IMR-90 (cell line): ENCODE data around the gene DYNLT2. TPM values are rescaled to one million over a fixed set of nuclear protein-coding genes. Genes with fewer than 3 reads are reported as not detected.

ENCODE experiments used
- ATAC-seq: fragments of 200-7000 bp; cut with Tn5 transposase; 2 replicates; pipeline ENCODE4 v1.9.1; 2020; ENCODE audit warnings: low read depth, mild to moderate bottlenecking, moderate library complexity
- BruUV-seq: library from RNA; stranded (reverse); fragments of 400-500 nt; replicated peaks from 2 replicates; lab custom pipeline; 2021; lab: Mats Ljungman, UMichigan
- CTCF ChIA-PET: fragments of 300-600 bp; formaldehyde crosslinking; extraction: SDS; loops from one replicate; lab custom pipeline; 2021; ENCODE audit warnings: antibody characterized with exemption; lab: Yijun Ruan, JAX
- POLR2A ChIA-PET: fragments of 300-600 bp; sonication (Branson Sonifier 250); formaldehyde crosslinking; loops from one replicate; lab custom pipeline; 2022; ENCODE audit warnings: antibody characterized with exemption; ENCODE audit not compliant: unreplicated experiment; lab: Charles Lee
- DNase-seq: peaks from one replicate; pipeline ENCODE4 v3.0.0; 2013
- H2AFZ ChIP-seq: replicated peaks from 2 replicates; pipeline ENCODE3; 2013; ENCODE audit warnings: low read length, mild to moderate bottlenecking; ENCODE audit not compliant: poor library complexity
- H2AK5ac ChIP-seq: 2 replicates; pipeline ENCODE4 v1.6.1; 2013; ENCODE audit warnings: low read depth, low read length, inconsistent platforms
- H2AK9ac ChIP-seq: replicated peaks from 2 replicates; pipeline ENCODE3; 2013; ENCODE audit warnings: mild to moderate bottlenecking, low read depth, low read length, moderate library complexity; ENCODE audit not compliant: poor library complexity
- H2BK120ac ChIP-seq: 2 replicates; pipeline ENCODE4 v1.6.1; 2013; ENCODE audit warnings: low read depth, low read length, inconsistent platforms
- H2BK15ac ChIP-seq: 3 replicates; pipeline ENCODE4 v1.6.1; 2013; ENCODE audit warnings: low read depth, low read length, inconsistent platforms
- H2BK20ac ChIP-seq: 2 replicates; pipeline ENCODE4 v1.6.1; 2013; ENCODE audit warnings: low read depth, mild to moderate bottlenecking, inconsistent platforms, low read length, moderate library complexity
- H2BK5ac ChIP-seq: 2 replicates; pipeline ENCODE4 v1.6.1; 2013; ENCODE audit warnings: mild to moderate bottlenecking, low read depth, low read length, inconsistent platforms; ENCODE audit not compliant: poor library complexity, severe bottlenecking
- H3K14ac ChIP-seq: replicated peaks from 2 replicates; pipeline ENCODE4 v1.6.1; 2013; ENCODE audit warnings: low read depth, low read length, inconsistent platforms
- H3K18ac ChIP-seq: 2 replicates; pipeline ENCODE4 v1.6.1; 2013; ENCODE audit warnings: low read depth, low read length, control low read depth
- H3K23ac ChIP-seq: 2 replicates; pipeline ENCODE4 v1.6.1; 2013; ENCODE audit warnings: low read depth, low read length, inconsistent platforms
- H3K27ac ChIP-seq: 2 replicates; pipeline ENCODE4 v1.5.1; 2013; ENCODE audit warnings: mild to moderate bottlenecking, control low read depth, low read length; ENCODE audit not compliant: insufficient read depth
- H3K27me3 ChIP-seq: 2 replicates; pipeline ENCODE4 v1.6.1; 2013; ENCODE audit warnings: low read length; ENCODE audit not compliant: control insufficient read depth, insufficient read depth
- H3K36me3 ChIP-seq: 2 replicates; pipeline ENCODE4 v1.6.1; 2013; ENCODE audit warnings: low read length, mixed read lengths; ENCODE audit not compliant: control insufficient read depth, insufficient read depth
- H3K4ac ChIP-seq: 2 replicates; pipeline ENCODE4 v1.6.1; 2013; ENCODE audit warnings: low read depth, low read length, inconsistent platforms
- H3K4me1 ChIP-seq: 2 replicates; pipeline ENCODE4 v1.6.1; 2013; ENCODE audit warnings: low read length, mixed read lengths; ENCODE audit not compliant: control insufficient read depth, insufficient read depth
- H3K4me2 ChIP-seq: 2 replicates; pipeline ENCODE4 v1.6.1; 2013; ENCODE audit warnings: low read depth, mild to moderate bottlenecking, control low read depth, low read length, moderate library complexity
- H3K4me3 ChIP-seq: 2 replicates; pipeline ENCODE4 v1.5.1; 2013; ENCODE audit warnings: low read depth, mild to moderate bottlenecking, control low read depth, low read length, moderate library complexity; ENCODE audit not compliant: insufficient read depth
- H3K56ac ChIP-seq: 2 replicates; pipeline ENCODE4 v1.6.1; 2013; ENCODE audit warnings: low read length, inconsistent platforms; ENCODE audit not compliant: insufficient read depth; ENCODE audit errors: extremely low read depth
- H3K79me1 ChIP-seq, 2 experiments: 2 replicates each; pipeline ENCODE4 v1.6.1; 2013; ENCODE audit warnings: low read length in 2 of 2, inconsistent platforms in 1 of 2, low read depth in 1 of 2
- H3K9ac ChIP-seq: 2 replicates; pipeline ENCODE4 v1.6.1; 2013; ENCODE audit warnings: low read depth, low read length, control low read depth
- H3K9me1 ChIP-seq: 2 replicates; pipeline ENCODE4 v1.6.1; 2013; ENCODE audit warnings: low read length, inconsistent platforms; ENCODE audit not compliant: insufficient read depth
- H3K9me3 ChIP-seq: 2 replicates; pipeline ENCODE4 v1.6.1; 2013; ENCODE audit warnings: low read length; ENCODE audit not compliant: control insufficient read depth, insufficient read depth
- H4K20me1 ChIP-seq: 2 replicates; pipeline ENCODE4 v1.6.1; 2013; ENCODE audit warnings: low read length, inconsistent platforms; ENCODE audit not compliant: insufficient read depth
- H4K5ac ChIP-seq: 2 replicates; pipeline ENCODE4 v1.6.1; 2013; ENCODE audit warnings: mild to moderate bottlenecking, low read depth, low read length, control low read depth
- H4K8ac ChIP-seq, 2 experiments: 2 replicates each; pipeline ENCODE4 v1.6.1; 2013; ENCODE audit warnings: low read depth in 2 of 2, low read length in 2 of 2, control low read depth in 1 of 2, inconsistent platforms in 1 of 2
- H4K91ac ChIP-seq: 2 replicates; pipeline ENCODE4 v1.6.1; 2013; ENCODE audit warnings: low read depth, low read length, inconsistent platforms; ENCODE audit not compliant: insufficient read depth
- CHD1 ChIP-seq: IDR thresholded peaks from 2 replicates; pipeline ENCODE4 v1.6.1; 2012; ENCODE audit warnings: low read depth, low read length, improper control_type of control experiment
- FOS ChIP-seq: fragments of 150-350 bp; IDR thresholded peaks from 2 replicates; pipeline ENCODE4 v1.6.1; 2016; ENCODE audit warnings: low read depth, low read length
- RCOR1 ChIP-seq: IDR thresholded peaks from 2 replicates; pipeline ENCODE4 v1.6.1; 2012; ENCODE audit warnings: mild to moderate bottlenecking, low read length, improper control_type of control experiment; ENCODE audit not compliant: insufficient replicate concordance
- WGBS, 2 experiments: methylation state at CpG; one replicate each; pipeline versions ENCODE4 v1.1.5 to v1.1.7; 2013; ENCODE audit warnings: missing lambda C conversion rate in 2 of 2; ENCODE audit not compliant: insufficient read length in 1 of 2; ENCODE audit errors: extremely low coverage in 2 of 2; 5-methylcytosine and 5-hydroxymethylcytosine counted together
- dilution Hi-C: fragments of 300-500 bp; cut with HindIII; formaldehyde crosslinking; loops from one replicate; pipeline ENCODE4 v1.14.3; 2018; ENCODE audit warnings: low sequenced_read_pairs; ENCODE audit not compliant: unreplicated experiment
- in situ Hi-C: fragments of 300-500 bp; cut with MboI; formaldehyde crosslinking; loops from 3 replicates; pipeline ENCODE4 v1.14.3; 2019; ENCODE audit warnings: low sequenced_read_pairs, inconsistent platforms, mixed read lengths
- intact Hi-C: fragments of 100-400 bp; cut with micrococcal nuclease; formaldehyde crosslinking; loops from 2 replicates; pipeline ENCODE4 v1.10.0; 2022
- polyA plus RNA-seq, 3 experiments: library from polyadenylated mRNA; depleted of rRNA; stranded (reverse); fragments of >200 nt; gene quantifications; 2 replicates each; pipeline ENCODE4 v1.2.3, GENCODE V29; 2012; ENCODE audit warnings: low replicate concordance in 1 of 3
- total RNA-seq: library from RNA; depleted of rRNA; stranded (reverse); fragments of >200 nt; gene quantifications from 2 replicates; pipeline ENCODE4 v1.2.3, GENCODE V29; 2012
- TF ChIP-seq, protein P1 (sequence below): fragments of 150-350 bp; IDR thresholded peaks from 2 replicates; pipeline ENCODE4 v1.6.1; 2017; ENCODE audit warnings: mild to moderate bottlenecking, antibody characterized with exemption, low read length, low read depth

The DYNLT2 gene
- total and polyA plus RNA-seq, 2 of the 4 experiments (the other 2 are of a cell fraction): 0.36 to 0.44 TPM

DNA sequence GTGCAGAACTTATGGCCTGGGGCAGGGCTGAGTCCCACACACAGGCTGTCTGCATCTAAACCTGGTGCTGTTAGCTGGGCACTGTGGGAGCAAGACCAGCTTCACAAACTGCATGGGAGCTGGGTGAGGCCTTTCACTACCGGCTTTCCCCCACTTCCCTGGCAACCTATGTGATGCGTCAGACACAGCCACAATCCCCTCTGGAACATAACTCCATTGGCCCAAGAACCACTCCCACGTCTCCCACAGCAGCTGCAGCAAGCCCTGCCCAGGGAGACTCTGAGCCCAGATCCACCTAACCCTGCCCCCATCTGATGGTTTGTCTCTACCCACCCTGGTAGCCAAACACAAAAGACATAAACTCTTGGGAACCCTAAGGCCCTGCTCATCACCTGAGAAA lies 58.9 kb downstream of the DYNLT2 start:
- dilution Hi-C loops: no loop called here
- ATAC-seq: no peak

More for the DNA sequence above, 58.9 kb downstream of the DYNLT2 start:
- Histone ChIP-seq H3K4me1 (peaks cover 4% of the 10 kb centered on the region), H3K18ac (no peak overlapping the region), H3K36me3 (peaks cover 8% of the 10 kb centered on the region), H3K4me3 (no peak overlapping the region), H3K4me2 (no peak overlapping the region), H3K23ac (no peak overlapping the region), H2AFZ (no peak overlapping the region), H4K8ac (no peak overlapping the region), H3K27me3 (no peaks in the 10 kb centered on the region), H2BK15ac (no peak overlapping the region), H3K79me1 (peaks cover 18 to 42% of the 10 kb centered on the region in 2 experiments), H3K9me1 (peaks cover 7% of the 10 kb centered on the region), H3K4ac (no peak overlapping the region), H4K5ac (no peak overlapping the region), H3K9ac (no peak overlapping the region), H3K9me3 (peaks cover 4% of the 10 kb centered on the region; the same call in 1 of the 2 replicates), H2AK5ac (no peak overlapping the region), H3K56ac (no peak overlapping the region), H4K20me1 (peaks cover 3% of the 10 kb centered on the region; the same call in 1 of the 2 replicates), H2BK5ac (no peak overlapping the region), H3K27ac (no peak overlapping the region), H4K91ac (no peak overlapping the region), H2BK120ac (no peak overlapping the region), H3K14ac (no peak overlapping the region), H2AK9ac (no peak overlapping the region), H2BK20ac (no peak overlapping the region)
- ChIA-PET CTCF (no interaction called here), POLR2A (no interaction called here)
- DNase-seq: no peak
- BruUV-seq: no TSS peak
- WGBS, 2 experiments: 100% methylated on average over 1 of the region's 3 CpGs; no CpG with 5 or more reads in 1 of the 2 experiments
- intact Hi-C loops (no loop called here), in situ Hi-C loops (no loop called here)
- TF ChIP-seq RCOR1: no peak
- TF ChIP-seq CHD1: no peak
- TF ChIP-seq, protein P1, sequence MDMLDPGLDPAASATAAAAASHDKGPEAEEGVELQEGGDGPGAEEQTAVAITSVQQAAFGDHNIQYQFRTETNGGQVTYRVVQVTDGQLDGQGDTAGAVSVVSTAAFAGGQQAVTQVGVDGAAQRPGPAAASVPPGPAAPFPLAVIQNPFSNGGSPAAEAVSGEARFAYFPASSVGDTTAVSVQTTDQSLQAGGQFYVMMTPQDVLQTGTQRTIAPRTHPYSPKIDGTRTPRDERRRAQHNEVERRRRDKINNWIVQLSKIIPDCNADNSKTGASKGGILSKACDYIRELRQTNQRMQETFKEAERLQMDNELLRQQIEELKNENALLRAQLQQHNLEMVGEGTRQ: no peak
- no peak for TF ChIP-seq FOS
